HepG2 (cell line): ENCODE results near the gene ZNF181. TPM values are rescaled to one million over a fixed set of nuclear protein-coding genes. Genes with fewer than 3 reads are reported as not detected.

ENCODE experiments used
- AKAP8 ChIP-seq: sonication (generic); formaldehyde crosslinking; IDR thresholded peaks from 2 replicates; pipeline ENCODE4 v1.5.1; 2020; ENCODE audit warnings: mild to moderate bottlenecking, missing genetic modification reagents
- DPF2 ChIP-seq: sonication (generic); formaldehyde crosslinking; IDR thresholded peaks from 2 replicates; pipeline ENCODE4 v1.4.0; 2020; ENCODE audit warnings: mild to moderate bottlenecking, low read depth, missing genetic modification reagents, borderline replicate concordance
- EED ChIP-seq: sonication (generic); formaldehyde crosslinking; IDR thresholded peaks from 2 replicates; pipeline ENCODE4 v1.5.0; 2020; ENCODE audit warnings: mild to moderate bottlenecking, missing genetic modification reagents
- HES4 ChIP-seq: sonication (generic); formaldehyde crosslinking; IDR thresholded peaks from 2 replicates; pipeline ENCODE4 v1.9.0; 2021; ENCODE audit warnings: mild to moderate bottlenecking, missing genetic modification reagents, borderline replicate concordance
- JARID2 ChIP-seq: sonication (generic); formaldehyde crosslinking; IDR thresholded peaks from 2 replicates; pipeline ENCODE4 v1.8.1; 2023; ENCODE audit warnings: missing genetic modification reagents, inconsistent platforms; ENCODE audit not compliant: insufficient replicate concordance
- SALL1 ChIP-seq: sonication (generic); formaldehyde crosslinking; IDR thresholded peaks from 2 replicates; pipeline ENCODE4 v1.8.0; 2022; ENCODE audit warnings: mild to moderate bottlenecking, missing genetic modification reagents
- SMARCE1 ChIP-seq: fragments of 450-650 bp; IDR thresholded peaks from 2 replicates; pipeline ENCODE4 v1.6.1; 2017; ENCODE audit warnings: borderline replicate concordance
- TBP ChIP-seq: sonication (generic); formaldehyde crosslinking; IDR thresholded peaks from 2 replicates; pipeline ENCODE4 v1.5.0; 2020; ENCODE audit warnings: missing genetic modification reagents
- YY1 ChIP-seq: IDR thresholded peaks from 2 replicates; pipeline ENCODE4 v1.6.1; 2011; ENCODE audit warnings: low read length, low read depth, moderate library complexity, mild to moderate bottlenecking; ENCODE audit not compliant: insufficient read depth, insufficient replicate concordance
- ZNF263 ChIP-seq: sonication (generic); formaldehyde crosslinking; IDR thresholded peaks from 2 replicates; pipeline ENCODE4 v1.4.0; 2020; ENCODE audit warnings: missing genetic modification reagents
- ZNF468 ChIP-seq: sonication (generic); formaldehyde crosslinking; IDR thresholded peaks from 2 replicates; pipeline ENCODE4 v1.8.0; 2022; ENCODE audit warnings: mild to moderate bottlenecking, moderate library complexity, missing genetic modification reagents
- polyA plus RNA-seq, 8 experiments: library from polyadenylated mRNA; depleted of rRNA in 3 of 8; stranded (reverse) in 7 of 8; unstranded in 1 of 8; fragments of >200 nt; fragmentation: Illumina TruSeq in 4 of 8; extraction: Trizol in 4 of 8; gene quantifications; 2 replicates each; pipeline versions ENCODE4 v1.2.1 to v1.2.3, GENCODE V29; 2011 to 2016; ENCODE audit warnings: low read depth in 4 of 8, missing spikeins in 1 of 8, mixed read lengths in 1 of 8; ENCODE audit not compliant: insufficient read depth in 1 of 8
- total RNA-seq, 5 experiments: library from RNA; depleted of rRNA; stranded (reverse); fragments of >200 nt; fragmentation: Illumina TruSeq; extraction: Trizol; gene quantifications; 2 replicates each; pipeline ENCODE4 v1.2.3, GENCODE V29; 2016; ENCODE audit warnings: low read depth in 1 of 5
- TF ChIP-seq, protein P1 (sequence below): sonication (generic); formaldehyde crosslinking; IDR thresholded peaks from 2 replicates; pipeline ENCODE4 v1.8.0; 2022; ENCODE audit warnings: mild to moderate bottlenecking, missing genetic modification reagents; ENCODE audit not compliant: insufficient replicate concordance
- TF ChIP-seq, protein P2 (sequence below): sonication (generic); formaldehyde crosslinking; IDR thresholded peaks from 2 replicates; pipeline ENCODE4 v1.5.0; 2020; ENCODE audit warnings: mild to moderate bottlenecking, missing genetic modification reagents, moderate library complexity
- TF ChIP-seq, protein P3 (sequence below): fragments of 450-650 bp; IDR thresholded peaks from 2 replicates; pipeline ENCODE4 v1.6.1; 2016
- TF ChIP-seq, protein P4 (sequence below): sonication (generic); formaldehyde crosslinking; IDR thresholded peaks from 2 replicates; pipeline ENCODE4 v1.4.0; 2020; ENCODE audit warnings: mild to moderate bottlenecking, missing genetic modification reagents

The ZNF181 gene
- total and polyA plus RNA-seq, 2 of the 13 experiments (the other 11 are each of a cell fraction or from before 2014, with no cell fraction given), result 10.6 to 15.5 TPM

DNA sequence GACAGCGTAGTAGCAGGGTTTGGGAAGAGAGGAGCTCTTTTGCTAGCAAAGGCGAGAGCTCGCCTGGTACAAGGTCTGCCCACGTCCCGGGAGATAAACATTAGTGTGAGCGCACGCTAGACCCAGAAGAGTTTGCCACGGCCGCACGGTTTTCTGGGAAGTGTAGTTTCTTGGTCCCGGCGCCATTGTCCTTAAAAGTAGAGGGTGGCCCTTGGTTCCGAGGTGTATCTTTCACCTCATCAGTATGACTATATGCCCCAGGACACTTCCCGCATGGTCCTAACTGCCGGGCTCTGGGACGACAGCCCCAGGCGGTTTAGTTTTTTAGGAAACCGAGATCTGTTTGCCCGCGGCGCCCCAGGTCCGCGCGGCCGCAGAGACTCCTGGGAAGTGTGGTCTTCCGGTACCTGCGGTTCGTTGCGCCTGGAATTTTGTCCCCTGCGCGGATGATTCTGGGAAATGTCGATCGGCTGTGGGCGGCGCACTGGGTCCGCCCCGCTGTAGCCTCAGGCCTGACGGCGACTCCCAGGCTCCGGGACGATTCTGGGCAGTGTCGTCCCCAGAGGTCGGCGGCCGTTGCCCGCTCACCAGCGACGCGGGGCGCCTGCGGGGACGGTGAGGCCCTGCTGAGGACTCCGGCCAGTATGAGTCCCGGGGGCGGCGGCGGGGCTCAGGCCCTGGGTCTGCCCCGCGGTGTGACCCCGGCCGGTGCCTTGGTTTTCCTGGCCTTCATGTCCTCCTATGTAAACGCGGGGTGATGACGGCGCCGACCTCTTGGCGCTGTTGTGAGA lies at the start of gene ZNF181 (continued):
- TF ChIP-seq, protein P1, sequence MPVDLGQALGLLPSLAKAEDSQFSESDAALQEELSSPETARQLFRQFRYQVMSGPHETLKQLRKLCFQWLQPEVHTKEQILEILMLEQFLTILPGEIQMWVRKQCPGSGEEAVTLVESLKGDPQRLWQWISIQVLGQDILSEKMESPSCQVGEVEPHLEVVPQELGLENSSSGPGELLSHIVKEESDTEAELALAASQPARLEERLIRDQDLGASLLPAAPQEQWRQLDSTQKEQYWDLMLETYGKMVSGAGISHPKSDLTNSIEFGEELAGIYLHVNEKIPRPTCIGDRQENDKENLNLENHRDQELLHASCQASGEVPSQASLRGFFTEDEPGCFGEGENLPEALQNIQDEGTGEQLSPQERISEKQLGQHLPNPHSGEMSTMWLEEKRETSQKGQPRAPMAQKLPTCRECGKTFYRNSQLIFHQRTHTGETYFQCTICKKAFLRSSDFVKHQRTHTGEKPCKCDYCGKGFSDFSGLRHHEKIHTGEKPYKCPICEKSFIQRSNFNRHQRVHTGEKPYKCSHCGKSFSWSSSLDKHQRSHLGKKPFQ (CRISPR knock-in tag), result no peak
- TF ChIP-seq YY1 (peak; percentile 89), HES4 (0 out of 2 replicates have a peak, but pooled peaks have one; percentile 60), TBP (CRISPR knock-in tag) (0 out of 2 replicates have a peak, but pooled peaks have one; percentile 11), ZNF468 (CRISPR knock-in tag) (peak; percentile 79; the same call in 1 of the 2 replicates), JARID2 (CRISPR knock-in tag) (peak; percentile 46), DPF2 (CRISPR knock-in tag) (no peak), SALL1 (peak; percentile 75), SMARCE1 (no peak), AKAP8 (0 out of 2 replicates have a peak, but pooled peaks have one; percentile 33), EED (no peak), ZNF263 (CRISPR knock-in tag) (no peak; the same call in 1 of the 2 replicates)
- TF ChIP-seq, protein P2, sequence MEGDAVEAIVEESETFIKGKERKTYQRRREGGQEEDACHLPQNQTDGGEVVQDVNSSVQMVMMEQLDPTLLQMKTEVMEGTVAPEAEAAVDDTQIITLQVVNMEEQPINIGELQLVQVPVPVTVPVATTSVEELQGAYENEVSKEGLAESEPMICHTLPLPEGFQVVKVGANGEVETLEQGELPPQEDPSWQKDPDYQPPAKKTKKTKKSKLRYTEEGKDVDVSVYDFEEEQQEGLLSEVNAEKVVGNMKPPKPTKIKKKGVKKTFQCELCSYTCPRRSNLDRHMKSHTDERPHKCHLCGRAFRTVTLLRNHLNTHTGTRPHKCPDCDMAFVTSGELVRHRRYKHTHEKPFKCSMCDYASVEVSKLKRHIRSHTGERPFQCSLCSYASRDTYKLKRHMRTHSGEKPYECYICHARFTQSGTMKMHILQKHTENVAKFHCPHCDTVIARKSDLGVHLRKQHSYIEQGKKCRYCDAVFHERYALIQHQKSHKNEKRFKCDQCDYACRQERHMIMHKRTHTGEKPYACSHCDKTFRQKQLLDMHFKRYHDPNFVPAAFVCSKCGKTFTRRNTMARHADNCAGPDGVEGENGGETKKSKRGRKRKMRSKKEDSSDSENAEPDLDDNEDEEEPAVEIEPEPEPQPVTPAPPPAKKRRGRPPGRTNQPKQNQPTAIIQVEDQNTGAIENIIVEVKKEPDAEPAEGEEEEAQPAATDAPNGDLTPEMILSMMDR (CRISPR knock-in tag), result peak; percentile 41
- TF ChIP-seq, protein P3, sequence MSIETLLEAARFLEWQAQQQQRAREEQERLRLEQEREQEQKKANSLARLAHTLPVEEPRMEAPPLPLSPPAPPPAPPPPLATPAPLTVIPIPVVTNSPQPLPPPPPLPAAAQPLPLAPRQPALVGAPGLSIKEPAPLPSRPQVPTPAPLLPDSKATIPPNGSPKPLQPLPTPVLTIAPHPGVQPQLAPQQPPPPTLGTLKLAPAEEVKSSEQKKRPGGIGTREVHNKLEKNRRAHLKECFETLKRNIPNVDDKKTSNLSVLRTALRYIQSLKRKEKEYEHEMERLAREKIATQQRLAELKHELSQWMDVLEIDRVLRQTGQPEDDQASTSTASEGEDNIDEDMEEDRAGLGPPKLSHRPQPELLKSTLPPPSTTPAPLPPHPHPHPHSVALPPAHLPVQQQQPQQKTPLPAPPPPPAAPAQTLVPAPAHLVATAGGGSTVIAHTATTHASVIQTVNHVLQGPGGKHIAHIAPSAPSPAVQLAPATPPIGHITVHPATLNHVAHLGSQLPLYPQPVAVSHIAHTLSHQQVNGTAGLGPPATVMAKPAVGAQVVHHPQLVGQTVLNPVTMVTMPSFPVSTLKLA, result peak; percentile 50; the same call in 1 of the 2 replicates
- TF ChIP-seq, protein P4, sequence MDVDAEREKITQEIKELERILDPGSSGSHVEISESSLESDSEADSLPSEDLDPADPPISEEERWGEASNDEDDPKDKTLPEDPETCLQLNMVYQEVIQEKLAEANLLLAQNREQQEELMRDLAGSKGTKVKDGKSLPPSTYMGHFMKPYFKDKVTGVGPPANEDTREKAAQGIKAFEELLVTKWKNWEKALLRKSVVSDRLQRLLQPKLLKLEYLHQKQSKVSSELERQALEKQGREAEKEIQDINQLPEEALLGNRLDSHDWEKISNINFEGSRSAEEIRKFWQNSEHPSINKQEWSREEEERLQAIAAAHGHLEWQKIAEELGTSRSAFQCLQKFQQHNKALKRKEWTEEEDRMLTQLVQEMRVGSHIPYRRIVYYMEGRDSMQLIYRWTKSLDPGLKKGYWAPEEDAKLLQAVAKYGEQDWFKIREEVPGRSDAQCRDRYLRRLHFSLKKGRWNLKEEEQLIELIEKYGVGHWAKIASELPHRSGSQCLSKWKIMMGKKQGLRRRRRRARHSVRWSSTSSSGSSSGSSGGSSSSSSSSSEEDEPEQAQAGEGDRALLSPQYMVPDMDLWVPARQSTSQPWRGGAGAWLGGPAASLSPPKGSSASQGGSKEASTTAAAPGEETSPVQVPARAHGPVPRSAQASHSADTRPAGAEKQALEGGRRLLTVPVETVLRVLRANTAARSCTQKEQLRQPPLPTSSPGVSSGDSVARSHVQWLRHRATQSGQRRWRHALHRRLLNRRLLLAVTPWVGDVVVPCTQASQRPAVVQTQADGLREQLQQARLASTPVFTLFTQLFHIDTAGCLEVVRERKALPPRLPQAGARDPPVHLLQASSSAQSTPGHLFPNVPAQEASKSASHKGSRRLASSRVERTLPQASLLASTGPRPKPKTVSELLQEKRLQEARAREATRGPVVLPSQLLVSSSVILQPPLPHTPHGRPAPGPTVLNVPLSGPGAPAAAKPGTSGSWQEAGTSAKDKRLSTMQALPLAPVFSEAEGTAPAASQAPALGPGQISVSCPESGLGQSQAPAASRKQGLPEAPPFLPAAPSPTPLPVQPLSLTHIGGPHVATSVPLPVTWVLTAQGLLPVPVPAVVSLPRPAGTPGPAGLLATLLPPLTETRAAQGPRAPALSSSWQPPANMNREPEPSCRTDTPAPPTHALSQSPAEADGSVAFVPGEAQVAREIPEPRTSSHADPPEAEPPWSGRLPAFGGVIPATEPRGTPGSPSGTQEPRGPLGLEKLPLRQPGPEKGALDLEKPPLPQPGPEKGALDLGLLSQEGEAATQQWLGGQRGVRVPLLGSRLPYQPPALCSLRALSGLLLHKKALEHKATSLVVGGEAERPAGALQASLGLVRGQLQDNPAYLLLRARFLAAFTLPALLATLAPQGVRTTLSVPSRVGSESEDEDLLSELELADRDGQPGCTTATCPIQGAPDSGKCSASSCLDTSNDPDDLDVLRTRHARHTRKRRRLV (CRISPR knock-in tag), result 0 out of 2 replicates have a peak, but pooled peaks have one; percentile 31
